GM21360 (cell line): ENCODE data around the gene STRIT1.
"Not testable (repeated sequence)": the region's sequence is repeated elsewhere in the genome, so short reads cannot be mapped to it uniquely, and the experiment has no call there.

Experiments
- ATAC-seq: cut with Tn5 transposase; IDR thresholded peaks from one replicate; pipeline ENCODE4 v1.9.1; 2021; ENCODE audit warnings: mild to moderate bottlenecking, moderate library complexity; ENCODE audit not compliant: unreplicated experiment

Gene STRIT1

GRCh38 chr3:155274435-155274834, 19.0 kb downstream of the STRIT1 start:
- not testable (repeated sequence) for ATAC-seq

GRCh38 chr3:155271343-155271613, 22.2 kb downstream of the STRIT1 start:
- no peak for ATAC-seq

- no peak for ATAC-seq
These were observed 22.8 kb downstream of the STRIT1 start for GRCh38 chr3:155270485-155271342.

- no peak for ATAC-seq
These were observed 23.4 kb downstream of the STRIT1 start for GRCh38 chr3:155270063-155270462.

- not testable (repeated sequence) for ATAC-seq
These were observed 30.6 kb downstream of the STRIT1 start for GRCh38 chr3:155262855-155263254.

GRCh38 chr3:155262295-155262694, 31.2 kb downstream of the STRIT1 start:
- ATAC-seq = no peak

- no peak for ATAC-seq
These were observed 39.0 kb downstream of the STRIT1 start for GRCh38 chr3:155254445-155254844.

- no peak for ATAC-seq
These were observed 40.9 kb downstream of the STRIT1 start for GRCh38 chr3:155252535-155252934.

GRCh38 chr3:155252021-155252420, 41.5 kb downstream of the STRIT1 start:
- ATAC-seq = no peak

GRCh38 chr3:155248531-155249187, 44.8 kb downstream of the STRIT1 start:
- ATAC-seq = no peak

- no peak for ATAC-seq
These were observed 48.8 kb downstream of the STRIT1 start for GRCh38 chr3:155244699-155245098.

- no peak for ATAC-seq
These were observed 49.3 kb downstream of the STRIT1 start for GRCh38 chr3:155244216-155244615.

- ATAC-seq = peak; percentile 50
These were observed 50.0 kb downstream of the STRIT1 start for GRCh38 chr3:155243512-155243921.

- ATAC-seq = no peak
These were observed 51.1 kb downstream of the STRIT1 start for GRCh38 chr3:155242342-155242741.

- no peak for ATAC-seq
These were observed 51.9 kb downstream of the STRIT1 start for GRCh38 chr3:155241579-155241978.
